HepG2 (cell line): Measurements from ENCODE around the gene TMEM144. TPM values are rescaled to one million over a fixed set of nuclear protein-coding genes. Genes with fewer than 3 reads are reported as not detected.

Experiments used
- DR1 ChIP-seq: sonication (generic); formaldehyde crosslinking; IDR thresholded peaks from 2 replicates; pipeline ENCODE4 v1.8.0; 2021; ENCODE audit warnings: mild to moderate bottlenecking, missing genetic modification reagents, inconsistent platforms
- KMT2A ChIP-seq: sonication (generic); formaldehyde crosslinking; IDR thresholded peaks from 2 replicates; pipeline ENCODE4 v1.4.0; 2020; ENCODE audit warnings: missing genetic modification reagents
- NAIF1 ChIP-seq: sonication (generic); formaldehyde crosslinking; IDR thresholded peaks from 2 replicates; pipeline ENCODE4 v1.5.0; 2020; ENCODE audit warnings: mild to moderate bottlenecking, missing genetic modification reagents, borderline replicate concordance
- PCBP2 ChIP-seq: fragments of 200-400 bp; formaldehyde crosslinking; optimal IDR thresholded peaks from 2 replicates; pipeline ENCODE3; 2018; ENCODE audit warnings: low read length, low read depth; ENCODE audit not compliant: poor library complexity, severe bottlenecking
- PITX1 ChIP-seq: sonication (generic); formaldehyde crosslinking; IDR thresholded peaks from 2 replicates; pipeline ENCODE4 v1.5.1; 2020; ENCODE audit warnings: mild to moderate bottlenecking, missing genetic modification reagents
- RXRA ChIP-seq: sonication (generic); formaldehyde crosslinking; IDR thresholded peaks from 2 replicates; pipeline ENCODE4 v1.5.1; 2020; ENCODE audit warnings: missing genetic modification reagents
- THYN1 ChIP-seq: sonication (generic); formaldehyde crosslinking; IDR thresholded peaks from 2 replicates; pipeline ENCODE4 v1.8.1; 2023; ENCODE audit warnings: low read depth, mild to moderate bottlenecking, moderate library complexity, missing genetic modification reagents, borderline replicate concordance
- TOE1 ChIP-seq: sonication (generic); formaldehyde crosslinking; IDR thresholded peaks from 2 replicates; pipeline ENCODE4 v1.4.0; 2020; ENCODE audit warnings: mild to moderate bottlenecking, missing genetic modification reagents
- ZC3H4 ChIP-seq: sonication (generic); formaldehyde crosslinking; IDR thresholded peaks from 2 replicates; pipeline ENCODE4 v1.4.0; 2020; ENCODE audit warnings: missing genetic modification reagents, borderline replicate concordance
- ZFP36L2 ChIP-seq: sonication (generic); formaldehyde crosslinking; IDR thresholded peaks from 2 replicates; pipeline ENCODE4 v1.4.0; 2020; ENCODE audit warnings: missing genetic modification reagents
- ZMYM4 ChIP-seq: sonication (generic); formaldehyde crosslinking; IDR thresholded peaks from 2 replicates; pipeline ENCODE4 v1.8.1; 2023; ENCODE audit warnings: mild to moderate bottlenecking, missing genetic modification reagents
- ZNF292 ChIP-seq: sonication (generic); formaldehyde crosslinking; IDR thresholded peaks from 2 replicates; pipeline ENCODE4 v1.8.1; 2022; ENCODE audit warnings: mild to moderate bottlenecking, low read depth, missing genetic modification reagents, borderline replicate concordance
- ZNF383 ChIP-seq: sonication (generic); formaldehyde crosslinking; IDR thresholded peaks from 2 replicates; pipeline ENCODE4 v1.4.0; 2020; ENCODE audit warnings: missing genetic modification reagents, mild to moderate bottlenecking, borderline replicate concordance
- ZNF644 ChIP-seq: IDR thresholded peaks from 2 replicates; pipeline ENCODE4 v1.6.1; 2016; ENCODE audit warnings: low read depth
- ZNF713 ChIP-seq: sonication (generic); formaldehyde crosslinking; IDR thresholded peaks from 2 replicates; pipeline ENCODE4 v1.4.0; 2020; ENCODE audit warnings: mild to moderate bottlenecking, missing genetic modification reagents
- ZNF768 ChIP-seq: sonication (generic); formaldehyde crosslinking; IDR thresholded peaks from 2 replicates; pipeline ENCODE4 v1.4.0; 2020; ENCODE audit warnings: missing genetic modification reagents
- polyA plus RNA-seq, 8 experiments: library from polyadenylated mRNA; depleted of rRNA in 3 of 8; stranded (reverse) in 7 of 8; unstranded in 1 of 8; fragments of >200 nt; fragmentation: Illumina TruSeq in 4 of 8; extraction: Trizol in 4 of 8; gene quantifications; 2 replicates each; pipeline versions ENCODE4 v1.2.1 to v1.2.3, GENCODE V29; 2011 to 2016; ENCODE audit warnings: low read depth in 4 of 8, missing spikeins in 1 of 8, mixed read lengths in 1 of 8; ENCODE audit not compliant: insufficient read depth in 1 of 8
- total RNA-seq, 5 experiments: library from RNA; depleted of rRNA; stranded (reverse); fragments of >200 nt; fragmentation: Illumina TruSeq; extraction: Trizol; gene quantifications; 2 replicates each; pipeline ENCODE4 v1.2.3, GENCODE V29; 2016; ENCODE audit warnings: low read depth in 1 of 5
- TF ChIP-seq, protein P1 (sequence below): sonication (generic); formaldehyde crosslinking; IDR thresholded peaks from 2 replicates; pipeline ENCODE4 v1.5.0; 2020; ENCODE audit warnings: missing genetic modification reagents
- TF ChIP-seq, protein P2 (sequence below): sonication (generic); formaldehyde crosslinking; IDR thresholded peaks from 2 replicates; pipeline ENCODE4 v1.4.0; 2020; ENCODE audit warnings: mild to moderate bottlenecking, missing genetic modification reagents, borderline replicate concordance
- TF ChIP-seq, protein P3 (sequence below): IDR thresholded peaks from 2 replicates; pipeline ENCODE4 v1.6.1; 2018; ENCODE audit warnings: missing genetic modification reagents, mild to moderate bottlenecking, missing compliant biosample characterization
- TF ChIP-seq, protein P4 (sequence below): sonication (generic); formaldehyde crosslinking; IDR thresholded peaks from 2 replicates; pipeline ENCODE4 v1.9.0; 2021; ENCODE audit warnings: missing genetic modification reagents, mild to moderate bottlenecking, borderline replicate concordance
- TF ChIP-seq, protein P5 (sequence below): sonication (generic); formaldehyde crosslinking; IDR thresholded peaks from 2 replicates; pipeline ENCODE4 v1.4.0; 2020; ENCODE audit warnings: mild to moderate bottlenecking, missing genetic modification reagents

The TMEM144 gene
- total and polyA plus RNA-seq, 2 of the 13 experiments (the other 11 are each of a cell fraction or from before 2014, with no cell fraction given), result 10.9 to 12.3 TPM

DNA sequence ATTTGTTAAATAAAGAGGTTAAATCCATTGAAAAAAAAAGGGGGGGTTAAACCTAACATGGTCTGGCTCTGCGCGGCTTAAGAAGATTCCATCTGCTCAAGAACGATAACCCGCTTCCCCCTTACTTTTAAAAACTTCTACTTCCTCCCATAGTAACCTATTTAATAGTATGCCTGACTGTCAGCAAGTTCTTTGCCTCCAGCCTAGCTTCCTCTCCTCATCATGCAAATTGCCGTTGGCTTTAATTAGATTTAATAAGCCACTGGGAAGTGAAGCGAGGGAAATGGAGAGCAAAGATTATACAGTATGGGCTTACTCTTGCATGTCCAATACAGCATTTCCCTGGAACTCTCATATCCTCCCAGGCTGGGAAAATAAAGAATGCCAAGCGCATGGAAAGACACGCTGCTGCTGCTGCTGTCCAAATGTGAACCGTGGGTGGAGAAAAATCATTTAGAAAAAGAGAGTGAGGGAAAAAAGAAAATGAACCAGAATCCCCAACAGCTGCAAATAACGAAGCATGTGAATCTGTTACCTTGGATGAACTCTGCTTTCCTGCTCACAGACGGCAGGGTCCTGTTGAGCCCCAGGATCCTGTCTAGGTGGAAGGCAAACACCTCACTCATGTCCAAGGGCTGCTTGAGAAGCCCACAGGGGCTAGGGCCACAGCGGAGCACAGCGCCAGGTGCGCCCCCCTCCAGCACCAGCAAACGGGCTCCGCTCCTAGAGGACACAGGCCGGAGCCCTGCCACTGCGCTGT lies 40.2 kb upstream of the TMEM144 start (continued):
- TF ChIP-seq, protein P1, sequence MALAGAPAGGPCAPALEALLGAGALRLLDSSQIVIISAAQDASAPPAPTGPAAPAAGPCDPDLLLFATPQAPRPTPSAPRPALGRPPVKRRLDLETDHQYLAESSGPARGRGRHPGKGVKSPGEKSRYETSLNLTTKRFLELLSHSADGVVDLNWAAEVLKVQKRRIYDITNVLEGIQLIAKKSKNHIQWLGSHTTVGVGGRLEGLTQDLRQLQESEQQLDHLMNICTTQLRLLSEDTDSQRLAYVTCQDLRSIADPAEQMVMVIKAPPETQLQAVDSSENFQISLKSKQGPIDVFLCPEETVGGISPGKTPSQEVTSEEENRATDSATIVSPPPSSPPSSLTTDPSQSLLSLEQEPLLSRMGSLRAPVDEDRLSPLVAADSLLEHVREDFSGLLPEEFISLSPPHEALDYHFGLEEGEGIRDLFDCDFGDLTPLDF (CRISPR knock-in tag), result no peak
- no peak for TF ChIP-seq ZNF383
- TF ChIP-seq KMT2A (CRISPR knock-in tag), result peak; percentile 87; the same call in 1 of the 2 replicates
- no peak for TF ChIP-seq ZNF713
- TF ChIP-seq THYN1 (CRISPR knock-in tag), result no peak
- TF ChIP-seq TOE1 (CRISPR knock-in tag), result no peak
- TF ChIP-seq ZNF644 (CRISPR knock-in tag), result no peak
- peak; percentile 54 for TF ChIP-seq RXRA
- TF ChIP-seq, protein P2, sequence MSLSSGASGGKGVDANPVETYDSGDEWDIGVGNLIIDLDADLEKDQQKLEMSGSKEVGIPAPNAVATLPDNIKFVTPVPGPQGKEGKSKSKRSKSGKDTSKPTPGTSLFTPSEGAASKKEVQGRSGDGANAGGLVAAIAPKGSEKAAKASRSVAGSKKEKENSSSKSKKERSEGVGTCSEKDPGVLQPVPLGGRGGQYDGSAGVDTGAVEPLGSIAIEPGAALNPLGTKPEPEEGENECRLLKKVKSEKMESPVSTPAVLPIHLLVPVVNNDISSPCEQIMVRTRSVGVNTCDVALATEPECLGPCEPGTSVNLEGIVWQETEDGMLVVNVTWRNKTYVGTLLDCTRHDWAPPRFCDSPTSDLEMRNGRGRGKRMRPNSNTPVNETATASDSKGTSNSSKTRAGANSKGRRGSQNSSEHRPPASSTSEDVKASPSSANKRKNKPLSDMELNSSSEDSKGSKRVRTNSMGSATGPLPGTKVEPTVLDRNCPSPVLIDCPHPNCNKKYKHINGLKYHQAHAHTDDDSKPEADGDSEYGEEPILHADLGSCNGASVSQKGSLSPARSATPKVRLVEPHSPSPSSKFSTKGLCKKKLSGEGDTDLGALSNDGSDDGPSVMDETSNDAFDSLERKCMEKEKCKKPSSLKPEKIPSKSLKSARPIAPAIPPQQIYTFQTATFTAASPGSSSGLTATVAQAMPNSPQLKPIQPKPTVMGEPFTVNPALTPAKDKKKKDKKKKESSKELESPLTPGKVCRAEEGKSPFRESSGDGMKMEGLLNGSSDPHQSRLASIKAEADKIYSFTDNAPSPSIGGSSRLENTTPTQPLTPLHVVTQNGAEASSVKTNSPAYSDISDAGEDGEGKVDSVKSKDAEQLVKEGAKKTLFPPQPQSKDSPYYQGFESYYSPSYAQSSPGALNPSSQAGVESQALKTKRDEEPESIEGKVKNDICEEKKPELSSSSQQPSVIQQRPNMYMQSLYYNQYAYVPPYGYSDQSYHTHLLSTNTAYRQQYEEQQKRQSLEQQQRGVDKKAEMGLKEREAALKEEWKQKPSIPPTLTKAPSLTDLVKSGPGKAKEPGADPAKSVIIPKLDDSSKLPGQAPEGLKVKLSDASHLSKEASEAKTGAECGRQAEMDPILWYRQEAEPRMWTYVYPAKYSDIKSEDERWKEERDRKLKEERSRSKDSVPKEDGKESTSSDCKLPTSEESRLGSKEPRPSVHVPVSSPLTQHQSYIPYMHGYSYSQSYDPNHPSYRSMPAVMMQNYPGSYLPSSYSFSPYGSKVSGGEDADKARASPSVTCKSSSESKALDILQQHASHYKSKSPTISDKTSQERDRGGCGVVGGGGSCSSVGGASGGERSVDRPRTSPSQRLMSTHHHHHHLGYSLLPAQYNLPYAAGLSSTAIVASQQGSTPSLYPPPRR (CRISPR knock-in tag), result no peak
- TF ChIP-seq, protein P3, sequence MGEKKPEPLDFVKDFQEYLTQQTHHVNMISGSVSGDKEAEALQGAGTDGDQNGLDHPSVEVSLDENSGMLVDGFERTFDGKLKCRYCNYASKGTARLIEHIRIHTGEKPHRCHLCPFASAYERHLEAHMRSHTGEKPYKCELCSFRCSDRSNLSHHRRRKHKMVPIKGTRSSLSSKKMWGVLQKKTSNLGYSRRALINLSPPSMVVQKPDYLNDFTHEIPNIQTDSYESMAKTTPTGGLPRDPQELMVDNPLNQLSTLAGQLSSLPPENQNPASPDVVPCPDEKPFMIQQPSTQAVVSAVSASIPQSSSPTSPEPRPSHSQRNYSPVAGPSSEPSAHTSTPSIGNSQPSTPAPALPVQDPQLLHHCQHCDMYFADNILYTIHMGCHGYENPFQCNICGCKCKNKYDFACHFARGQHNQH (CRISPR knock-in tag), result 0 out of 2 replicates have a peak, but pooled peaks have one; percentile 35
- TF ChIP-seq, protein P4, sequence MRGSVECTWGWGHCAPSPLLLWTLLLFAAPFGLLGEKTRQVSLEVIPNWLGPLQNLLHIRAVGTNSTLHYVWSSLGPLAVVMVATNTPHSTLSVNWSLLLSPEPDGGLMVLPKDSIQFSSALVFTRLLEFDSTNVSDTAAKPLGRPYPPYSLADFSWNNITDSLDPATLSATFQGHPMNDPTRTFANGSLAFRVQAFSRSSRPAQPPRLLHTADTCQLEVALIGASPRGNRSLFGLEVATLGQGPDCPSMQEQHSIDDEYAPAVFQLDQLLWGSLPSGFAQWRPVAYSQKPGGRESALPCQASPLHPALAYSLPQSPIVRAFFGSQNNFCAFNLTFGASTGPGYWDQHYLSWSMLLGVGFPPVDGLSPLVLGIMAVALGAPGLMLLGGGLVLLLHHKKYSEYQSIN (CRISPR knock-in tag), result no peak
- TF ChIP-seq PITX1 (CRISPR knock-in tag), result no peak
- no peak for TF ChIP-seq DR1 (CRISPR knock-in tag)
- no peak for TF ChIP-seq NAIF1 (CRISPR knock-in tag)
- TF ChIP-seq, protein P5, sequence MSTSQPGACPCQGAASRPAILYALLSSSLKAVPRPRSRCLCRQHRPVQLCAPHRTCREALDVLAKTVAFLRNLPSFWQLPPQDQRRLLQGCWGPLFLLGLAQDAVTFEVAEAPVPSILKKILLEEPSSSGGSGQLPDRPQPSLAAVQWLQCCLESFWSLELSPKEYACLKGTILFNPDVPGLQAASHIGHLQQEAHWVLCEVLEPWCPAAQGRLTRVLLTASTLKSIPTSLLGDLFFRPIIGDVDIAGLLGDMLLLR (CRISPR knock-in tag), result no peak
- no peak for TF ChIP-seq PCBP2
- no peak for TF ChIP-seq ZNF768 (CRISPR knock-in tag)
- no peak for TF ChIP-seq ZC3H4 (CRISPR knock-in tag)
- TF ChIP-seq ZNF292 (CRISPR knock-in tag), result no peak
- no peak for TF ChIP-seq ZFP36L2 (CRISPR knock-in tag)
- TF ChIP-seq ZMYM4 (CRISPR knock-in tag), result no peak
